ENCODE results near the gene HBEGF.

HBEGF gene

GRCh38 chr5:140348104-140348503 is 1.7 kb upstream of the HBEGF start:
- peak overlapping the region; percentile 86 for H3K27ac ChIP-seq
- no peak for TF ChIP-seq CTCF (conservative IDR thresholded peaks at IDR 0.05)

- peak overlapping the region; percentile 86 for H3K27ac ChIP-seq
- no peak for TF ChIP-seq CTCF (conservative IDR thresholded peaks at IDR 0.05)
Measured at GRCh38 chr5:140347360-140347759, 957 bp upstream of the HBEGF start.

- no peak; the same call in 1 of the 2 replicates for TF ChIP-seq CTCF (conservative IDR thresholded peaks at IDR 0.05)
- H3K27ac ChIP-seq = peak overlapping the region; percentile 86
Measured at GRCh38 chr5:140345919-140346347, 470 bp downstream of the HBEGF start.

- peak overlapping the region; percentile 86; the same call in 1 of the 2 replicates for H3K27ac ChIP-seq
- no peak for TF ChIP-seq CTCF (conservative IDR thresholded peaks at IDR 0.05)
Measured at GRCh38 chr5:140344683-140345423, 1.6 kb downstream of the HBEGF start.

GRCh38 chr5:140343849-140344248 is 2.6 kb downstream of the HBEGF start:
- peak overlapping the region; percentile 86; the same call in 1 of the 2 replicates for H3K27ac ChIP-seq

- H3K27ac ChIP-seq = no peak overlapping the region
- no peak for TF ChIP-seq CTCF (conservative IDR thresholded peaks at IDR 0.05)
Measured at GRCh38 chr5:140342896-140343295, 3.5 kb downstream of the HBEGF start.

- H3K27ac ChIP-seq = no peak overlapping the region
- TF ChIP-seq CTCF (conservative IDR thresholded peaks at IDR 0.05) = no peak
Measured at GRCh38 chr5:140342287-140342686, 4.1 kb downstream of the HBEGF start.

- peak overlapping the region; percentile 5; the same call in 1 of the 2 replicates for H3K27ac ChIP-seq
- no peak for TF ChIP-seq CTCF (conservative IDR thresholded peaks at IDR 0.05)
Measured at GRCh38 chr5:140341591-140341990, 4.8 kb downstream of the HBEGF start.

Measured in VCaP (cell line).